K562 (cell line): ENCODE results near the gene ELMO1. TPM values are rescaled to one million over a fixed set of nuclear protein-coding genes. Genes with fewer than 3 reads are reported as not detected.

Source experiments
- BRF1 ChIP-seq: IDR thresholded peaks from 3 replicates; pipeline ENCODE4 v1.6.1; 2011; ENCODE audit warnings: borderline replicate concordance, mild to moderate bottlenecking; ENCODE audit not compliant: insufficient read length; ENCODE audit errors: extremely low read depth
- CEBPB ChIP-seq: fragments of 450-650 bp; IDR thresholded peaks from 2 replicates; pipeline ENCODE4 v1.6.1; 2016; ENCODE audit warnings: missing genetic modification characterization, missing compliant biosample characterization
- CTBP1 ChIP-seq: fragments of 450-650 bp; IDR thresholded peaks from 2 replicates; pipeline ENCODE4 v1.6.1; 2016; ENCODE audit warnings: borderline replicate concordance
- FIP1L1 ChIP-seq: fragments of 200-400 bp; formaldehyde crosslinking; IDR thresholded peaks from 2 replicates; pipeline ENCODE4 v1.6.1; 2018; ENCODE audit warnings: mild to moderate bottlenecking, low read depth, low read length; ENCODE audit not compliant: poor library complexity, severe bottlenecking
- LCOR ChIP-seq: sonication (generic); formaldehyde crosslinking; IDR thresholded peaks from 2 replicates; pipeline ENCODE4 v1.8.0; 2022; ENCODE audit warnings: mild to moderate bottlenecking, missing genetic modification reagents
- MIER1 ChIP-seq: fragments of 450-650 bp; IDR thresholded peaks from 2 replicates; pipeline ENCODE4 v1.6.1; 2016; ENCODE audit warnings: antibody characterized with exemption, mild to moderate bottlenecking, low read depth
- RAD21 ChIP-seq, 2 experiments: fragments of 250-450 bp in 1 of 2; fragments of 450-650 bp in 1 of 2; sonication (Bioruptor Pico) in 1 of 2; formaldehyde crosslinking in 1 of 2; IDR thresholded peaks in 1 of 2; conservative IDR thresholded peaks in 1 of 2; 2 replicates each; pipeline versions ENCODE4 v1.4.0 to v1.8.0; 2020 to 2022; ENCODE audit warnings: mild to moderate bottlenecking in 2 of 2, moderate library complexity in 1 of 2
- SOX6 ChIP-seq: fragments of 450-650 bp; IDR thresholded peaks from 2 replicates; pipeline ENCODE4 v1.6.1; 2014; ENCODE audit warnings: mild to moderate bottlenecking
- TCF7 ChIP-seq: sonication (generic); IDR thresholded peaks from 2 replicates; pipeline ENCODE4 v1.6.1; 2016; ENCODE audit warnings: antibody characterized with exemption, borderline replicate concordance
- UBTF ChIP-seq, 2 experiments: IDR thresholded peaks; 2 replicates each; pipeline ENCODE4 v1.6.1; 2012; ENCODE audit warnings: improper control_type of control experiment in 2 of 2, low read depth in 2 of 2, low read length in 2 of 2, borderline replicate concordance in 1 of 2
- VEZF1 ChIP-seq: fragments of 200-800 bp; sonication (Bioruptor generic); IDR thresholded peaks from 2 replicates; pipeline ENCODE4 v1.6.1; 2017; ENCODE audit warnings: missing genetic modification characterization, missing compliant biosample characterization
- ZNF3 ChIP-seq: fragments of 250-450 bp; sonication (Bioruptor Pico); IDR thresholded peaks from 2 replicates; pipeline ENCODE4 v1.5.0; 2021; ENCODE audit warnings: mild to moderate bottlenecking, moderate library complexity
- ZSCAN32 ChIP-seq: fragments of 450-650 bp; formaldehyde crosslinking; IDR thresholded peaks from 2 replicates; pipeline ENCODE4 v1.4.0; 2020; ENCODE audit warnings: mild to moderate bottlenecking, moderate library complexity
- polyA plus RNA-seq, 8 experiments: library from polyadenylated mRNA; depleted of rRNA in 4 of 8; stranded (reverse) in 5 of 8; unstranded in 3 of 8; fragments of >200 nt; fragmentation: Nextera tagmentation in 2 of 8; fragmentation: Illumina TruSeq in 1 of 8; extraction: Ambion mirVana in 2 of 8; extraction: Trizol in 1 of 8; gene quantifications; 2 replicates each; pipeline versions ENCODE4 v1.2.1 to v1.2.3, GENCODE V29; 2011 to 2014; ENCODE audit warnings: inconsistent platforms in 1 of 8, missing spikeins in 1 of 8
- total RNA-seq, 7 experiments: library from RNA; depleted of rRNA in 6 of 7; stranded (reverse); fragments of >200 nt in 6 of 7; fragmentation: Illumina TruSeq in 2 of 7; extraction: Trizol in 2 of 7; gene quantifications; 2 replicates each; pipeline versions ENCODE4 v1.2.1 to v1.2.3, GENCODE V29; 2011 to 2021; ENCODE audit warnings: low replicate concordance in 1 of 7
- TF ChIP-seq, protein P1 (sequence below): fragments of 450-650 bp; IDR thresholded peaks from 2 replicates; pipeline ENCODE4 v1.6.1; 2016; ENCODE audit warnings: low read depth, mild to moderate bottlenecking, moderate library complexity
- TF ChIP-seq, protein P2 (sequence below), 2 experiments: fragments of 450-650 bp; formaldehyde crosslinking in 1 of 2; IDR thresholded peaks; 2 replicates each; pipeline versions ENCODE4 v1.4.0 to v1.6.1; 2014 to 2020; ENCODE audit warnings: mild to moderate bottlenecking in 2 of 2, borderline replicate concordance in 1 of 2, low read depth in 1 of 2

The ELMO1 gene
- total and polyA plus RNA-seq, 9 of the 15 experiments (the other 6 are each of a cell fraction or from before 2014, with no cell fraction given): 0.36 to 7.2 (median 3.6) TPM

GRCh38 chr7:37052705-37053104, 396.0 kb downstream of the ELMO1 start (continued):
- TF ChIP-seq, protein P1, sequence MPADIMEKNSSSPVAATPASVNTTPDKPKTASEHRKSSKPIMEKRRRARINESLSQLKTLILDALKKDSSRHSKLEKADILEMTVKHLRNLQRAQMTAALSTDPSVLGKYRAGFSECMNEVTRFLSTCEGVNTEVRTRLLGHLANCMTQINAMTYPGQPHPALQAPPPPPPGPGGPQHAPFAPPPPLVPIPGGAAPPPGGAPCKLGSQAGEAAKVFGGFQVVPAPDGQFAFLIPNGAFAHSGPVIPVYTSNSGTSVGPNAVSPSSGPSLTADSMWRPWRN: no peak
- TF ChIP-seq BRF1: no peak
- TF ChIP-seq ZNF3 (CRISPR knock-in tag): no peak
- TF ChIP-seq FIP1L1: no peak
- TF ChIP-seq ZSCAN32 (CRISPR knock-in tag): 0 out of 2 replicates have a peak, but pooled peaks have one; percentile 18
- TF ChIP-seq TCF7: no peak
- no peak for TF ChIP-seq SOX6
- TF ChIP-seq CEBPB (tag): peak; percentile 65
- TF ChIP-seq UBTF (IDR thresholded peaks at IDR 0.05; ENCODE audit: borderline replicate concordance in 1 of 2, low read depth in 2 of 2, low read length in 2 of 2): no peak
- peak; percentile 89 for TF ChIP-seq MIER1
- TF ChIP-seq LCOR (CRISPR knock-in tag): no peak
- TF ChIP-seq, protein P2, sequence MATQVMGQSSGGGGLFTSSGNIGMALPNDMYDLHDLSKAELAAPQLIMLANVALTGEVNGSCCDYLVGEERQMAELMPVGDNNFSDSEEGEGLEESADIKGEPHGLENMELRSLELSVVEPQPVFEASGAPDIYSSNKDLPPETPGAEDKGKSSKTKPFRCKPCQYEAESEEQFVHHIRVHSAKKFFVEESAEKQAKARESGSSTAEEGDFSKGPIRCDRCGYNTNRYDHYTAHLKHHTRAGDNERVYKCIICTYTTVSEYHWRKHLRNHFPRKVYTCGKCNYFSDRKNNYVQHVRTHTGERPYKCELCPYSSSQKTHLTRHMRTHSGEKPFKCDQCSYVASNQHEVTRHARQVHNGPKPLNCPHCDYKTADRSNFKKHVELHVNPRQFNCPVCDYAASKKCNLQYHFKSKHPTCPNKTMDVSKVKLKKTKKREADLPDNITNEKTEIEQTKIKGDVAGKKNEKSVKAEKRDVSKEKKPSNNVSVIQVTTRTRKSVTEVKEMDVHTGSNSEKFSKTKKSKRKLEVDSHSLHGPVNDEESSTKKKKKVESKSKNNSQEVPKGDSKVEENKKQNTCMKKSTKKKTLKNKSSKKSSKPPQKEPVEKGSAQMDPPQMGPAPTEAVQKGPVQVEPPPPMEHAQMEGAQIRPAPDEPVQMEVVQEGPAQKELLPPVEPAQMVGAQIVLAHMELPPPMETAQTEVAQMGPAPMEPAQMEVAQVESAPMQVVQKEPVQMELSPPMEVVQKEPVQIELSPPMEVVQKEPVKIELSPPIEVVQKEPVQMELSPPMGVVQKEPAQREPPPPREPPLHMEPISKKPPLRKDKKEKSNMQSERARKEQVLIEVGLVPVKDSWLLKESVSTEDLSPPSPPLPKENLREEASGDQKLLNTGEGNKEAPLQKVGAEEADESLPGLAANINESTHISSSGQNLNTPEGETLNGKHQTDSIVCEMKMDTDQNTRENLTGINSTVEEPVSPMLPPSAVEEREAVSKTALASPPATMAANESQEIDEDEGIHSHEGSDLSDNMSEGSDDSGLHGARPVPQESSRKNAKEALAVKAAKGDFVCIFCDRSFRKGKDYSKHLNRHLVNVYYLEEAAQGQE (IDR thresholded peaks at IDR 0.05; ENCODE audit: borderline replicate concordance): peak; percentile 98
- TF ChIP-seq, protein P2 (CRISPR knock-in tag; IDR thresholded peaks at IDR 0.05; ENCODE audit: low read depth): peak; percentile 96
- TF ChIP-seq VEZF1 (CRISPR knock-in tag): peak; percentile 27; the same call in 1 of the 2 replicates
- TF ChIP-seq RAD21 (CRISPR knock-in tag; conservative IDR thresholded peaks at IDR 0.05 in 1 of 2, IDR thresholded peaks at IDR 0.05 in 1 of 2): no peak
- no peak for TF ChIP-seq CTBP1
